ENCODE measurements around the gene LACRT. TPM values are rescaled to one million over a fixed set of nuclear protein-coding genes. Genes with fewer than 3 reads are reported as not detected.

Gene LACRT
- total and polyA plus RNA-seq, 9 of the 15 experiments (the other 6 are each of a cell fraction or from before 2014, with no cell fraction given), result not detected

- TF ChIP-seq FIP1L1 (IDR thresholded peaks at IDR 0.05; ENCODE audit: low read depth, low read length, poor library complexity, severe bottlenecking) (no peak), MXD1 (CRISPR knock-in tag; IDR thresholded peaks at IDR 0.05; ENCODE audit: borderline replicate concordance, poor library complexity, severe bottlenecking) (no peak), PURB (CRISPR knock-in tag; IDR thresholded peaks at IDR 0.05; ENCODE audit: low read depth) (no peak), FOSL1 (tag; conservative IDR thresholded peaks at IDR 0.05) (no peak), PCBP1 (IDR thresholded peaks at IDR 0.05; ENCODE audit: low read depth, low read length, poor library complexity, severe bottlenecking) (no peak)
These were observed 51.0 kb downstream of the LACRT start (continued) for GRCh38 chr12:54583726-54584125.

GRCh38 chr12:54581412-54581811 lies 53.3 kb downstream of the LACRT start:
- no peak overlapping the region for H3K9ac ChIP-seq (ENCODE audit: insufficient read depth in 1 of 2, low read depth in 2 of 2, low read length in 2 of 2)
- no peak for DNase-seq (ENCODE audit: extremely low read depth in 1 of 4, low spot score in 3 of 4)
- no peak for FAIRE-seq
- H3K27me3 ChIP-seq (ENCODE audit: control insufficient read depth in 2 of 2, insufficient read depth in 2 of 2, low read length in 2 of 2), result peaks cover 16 to 45% of the 10 kb centered on the region in 2 experiments; a peak in 4 of 5 replicates
- intact Hi-C loops (cut with micrococcal nuclease), result no loop called here
- CTCF ChIA-PET (ENCODE audit: low intra/inter-chr PET ratio), result no interaction called here
- H3K27ac ChIP-seq (ENCODE audit: extremely low read depth, low read depth, low read length), result no peak overlapping the region
- H4K20me1 ChIP-seq (replicated peaks; ENCODE audit: control insufficient read depth, insufficient read depth, low read length), result 0 out of 2 replicates have a peak, but pooled peaks cover 19% of the 10 kb centered on the region
- no TSS peak for BruUV-seq (replicated peaks)
- H3K9me3 ChIP-seq (replicated peaks; ENCODE audit: control insufficient read depth, insufficient read depth, low read depth, low read length), result no peaks in the 10 kb centered on the region
- POLR2A ChIA-PET, result no interaction called here
- no peak overlapping the region for H2AFZ ChIP-seq (ENCODE audit: low read depth, low read length)
- WGBS (ENCODE audit: insufficient coverage, low coverage, missing lambda C conversion rate), result 12% methylated on average over 6 of the region's 6 CpGs
- no peaks in the 10 kb centered on the region for H3K9me1 ChIP-seq (ENCODE audit: control insufficient read depth, insufficient read depth, low read length)
- ATAC-seq, result no peak
- H3K36me3 ChIP-seq (ENCODE audit: control insufficient read depth, insufficient read depth, low read length), result no peaks in the 10 kb centered on the region
- no peak overlapping the region for H3K4me2 ChIP-seq (ENCODE audit: insufficient read depth, low read length)
- H3K4me3 ChIP-seq, result no peak overlapping the region
- TF ChIP-seq GTF2F1 (IDR thresholded peaks at IDR 0.05; ENCODE audit: low read depth, low read length), result no peak
- no peak for TF ChIP-seq LCOR (CRISPR knock-in tag; IDR thresholded peaks at IDR 0.05)
- TF ChIP-seq EHMT2 (IDR thresholded peaks at IDR 0.05), result no peak
- TF ChIP-seq MCM7 (IDR thresholded peaks at IDR 0.05), result no peak
- TF ChIP-seq ELF1 (tag; IDR thresholded peaks at IDR 0.05), result no peak
- no peak for TF ChIP-seq HMG20A (CRISPR knock-in tag; conservative IDR thresholded peaks at IDR 0.05)
- no peak for TF ChIP-seq C11orf30 (IDR thresholded peaks at IDR 0.05; ENCODE audit: low read depth)
- no peak for TF ChIP-seq ZNF347 (CRISPR knock-in tag; IDR thresholded peaks at IDR 0.05; ENCODE audit: low read depth)
- TF ChIP-seq RBFOX2 (IDR thresholded peaks at IDR 0.05; ENCODE audit: low read depth, low read length), result no peak
- TF ChIP-seq ATF7 (IDR thresholded peaks at IDR 0.05), result no peak
- no peak for TF ChIP-seq HOMEZ (CRISPR knock-in tag; IDR thresholded peaks at IDR 0.05)
- TF ChIP-seq BRD9 (IDR thresholded peaks at IDR 0.05; ENCODE audit: low read depth, partially characterized antibody), result no peak
- TF ChIP-seq HES1 (IDR thresholded peaks at IDR 0.05; ENCODE audit: low read depth), result no peak
- TF ChIP-seq CBX2 (IDR thresholded peaks at IDR 0.05; ENCODE audit: insufficient read depth, low read length, poor library complexity, severe bottlenecking), result no peak
- no peak for TF ChIP-seq NONO (IDR thresholded peaks at IDR 0.05; ENCODE audit: low read depth in 2 of 2, low read length in 1 of 2)
- no peak for TF ChIP-seq ZC3H11A (IDR thresholded peaks at IDR 0.05; ENCODE audit: low read depth, low read length)
- H3K79me2 ChIP-seq (ENCODE audit: control insufficient read depth, insufficient read depth, low read length), result no peaks in the 10 kb centered on the region
- in situ Hi-C loops (cut with MboI), result no loop called here
- H3K4me1 ChIP-seq (replicated peaks in 1 of 2; ENCODE audit: control insufficient read depth in 2 of 2, insufficient read depth in 2 of 2, low read length in 2 of 2), result no peaks in the 10 kb centered on the region; a peak in 1 of 5 replicates

Measured in K562 (cell line).